ENCODE results near the gene NCAPD2.
"Not testable (repeated sequence)": the region's sequence is repeated elsewhere in the genome, so short reads cannot be mapped to it uniquely, and the experiment has no call there.

DNA sequence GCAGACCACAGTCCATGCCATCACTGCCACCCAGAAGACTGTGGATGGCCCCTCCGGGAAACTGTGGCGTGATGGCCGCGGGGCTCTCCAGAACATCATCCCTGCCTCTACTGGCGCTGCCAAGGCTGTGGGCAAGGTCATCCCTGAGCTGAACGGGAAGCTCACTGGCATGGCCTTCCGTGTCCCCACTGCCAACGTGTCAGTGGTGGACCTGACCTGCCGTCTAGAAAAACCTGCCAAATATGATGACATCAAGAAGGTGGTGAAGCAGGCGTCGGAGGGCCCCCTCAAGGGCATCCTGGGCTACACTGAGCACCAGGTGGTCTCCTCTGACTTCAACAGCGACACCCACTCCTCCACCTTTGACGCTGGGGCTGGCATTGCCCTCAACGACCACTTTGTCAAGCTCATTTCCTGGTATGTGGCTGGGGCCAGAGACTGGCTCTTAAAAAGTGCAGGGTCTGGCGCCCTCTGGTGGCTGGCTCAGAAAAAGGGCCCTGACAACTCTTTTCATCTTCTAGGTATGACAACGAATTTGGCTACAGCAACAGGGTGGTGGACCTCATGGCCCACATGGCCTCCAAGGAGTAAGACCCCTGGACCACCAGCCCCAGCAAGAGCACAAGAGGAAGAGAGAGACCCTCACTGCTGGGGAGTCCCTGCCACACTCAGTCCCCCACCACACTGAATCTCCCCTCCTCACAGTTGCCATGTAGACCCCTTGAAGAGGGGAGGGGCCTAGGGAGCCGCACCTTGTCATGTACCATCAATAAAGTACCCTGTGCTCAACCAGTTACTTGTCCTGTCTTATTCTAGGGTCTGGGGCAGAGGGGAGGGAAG is 43.9 kb downstream of the NCAPD2 start:
- peak; percentile 76 to 90 (median 86) for TF ChIP-seq CTCF (IDR thresholded peaks at IDR 0.05)
- not testable (repeated sequence) for TF ChIP-seq POLR2A (IDR thresholded peaks at IDR 0.05)
